Bronchial epithelial cell (primary cell): ENCODE results near the gene GRHL1. TPM values are rescaled to one million over a fixed set of nuclear protein-coding genes. Genes with fewer than 3 reads are reported as not detected.
A peak's percentile ranks its signal among the peaks of the same experiment; 100 is the strongest.

Source experiments
- DNase-seq: peaks from one replicate; pipeline ENCODE4 v3.0.0-alpha.2; 2010; ENCODE audit warnings: low read depth
- FAIRE-seq: peaks from 2 replicates; lab custom pipeline; 2011; peaks lifted over from hg19 to GRCh38; lab: Jason Lieb, UNC
- H3K27me3 ChIP-seq: 2 replicates; pipeline ENCODE4 v1.5.1; 2011; ENCODE audit warnings: low read length; ENCODE audit not compliant: control insufficient read depth, insufficient read depth
- H3K36me3 ChIP-seq: 2 replicates; pipeline ENCODE4 v1.5.1; 2011; ENCODE audit warnings: low read length; ENCODE audit not compliant: control insufficient read depth, insufficient read depth
- H3K4me3 ChIP-seq: 2 replicates; pipeline ENCODE4 v1.5.1; 2011; ENCODE audit warnings: mild to moderate bottlenecking, low read depth, low read length, control low read depth
- total RNA-seq: library from RNA; depleted of rRNA; stranded (reverse); fragments of >200 nt; gene quantifications from 2 replicates; pipeline ENCODE4 v1.2.1, GENCODE V29; 2014
- TF ChIP-seq, protein P1 (sequence below): IDR thresholded peaks from 2 replicates; pipeline ENCODE4 v1.5.1; 2011; ENCODE audit warnings: mild to moderate bottlenecking, moderate library complexity, low read length, control low read depth, inconsistent platforms; ENCODE audit not compliant: insufficient read depth, severe bottlenecking

Gene GRHL1
- total RNA-seq = 25.5 and 85.5 TPM in 2 replicates

DNA sequence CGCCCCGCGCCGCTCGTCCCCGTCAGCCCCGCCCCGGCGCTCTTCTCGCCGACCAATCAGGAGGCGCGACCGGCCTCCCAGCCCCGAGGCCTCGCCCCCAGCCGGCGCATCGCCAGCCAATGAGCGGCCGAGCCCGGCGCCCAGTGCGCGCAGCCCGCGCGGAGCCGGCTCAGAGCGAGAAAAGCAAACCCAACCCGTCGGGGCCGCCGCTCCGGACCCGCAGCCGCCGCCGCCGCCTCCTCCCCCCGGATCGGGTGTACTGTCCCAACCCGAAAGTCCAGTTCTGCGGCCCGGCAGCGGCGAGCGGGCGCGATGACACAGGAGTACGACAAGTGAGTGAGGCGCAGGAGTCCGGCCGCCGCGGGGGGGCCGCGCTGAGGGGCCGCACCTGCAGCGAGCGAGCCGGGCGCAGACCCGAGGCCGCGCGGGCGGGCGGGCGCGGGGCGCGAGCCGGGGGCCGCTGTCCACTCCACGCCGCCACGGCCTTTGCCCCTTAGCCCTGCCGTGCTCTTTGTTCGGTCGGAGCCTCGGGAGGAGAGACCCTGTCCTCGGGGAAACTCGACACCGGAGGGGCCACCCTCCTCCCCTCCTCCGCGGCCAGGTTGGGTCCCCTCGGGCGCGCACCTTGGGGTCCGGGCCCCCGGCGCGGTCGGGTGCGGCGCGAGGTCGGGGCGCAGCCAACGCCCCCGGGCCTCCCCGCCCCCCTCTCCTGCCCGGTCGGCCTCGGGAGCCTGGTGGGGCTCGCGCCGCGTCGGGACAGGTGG is at the start of gene GRHL1:
TSS of gene GRHL1 (plus strand) at position 172 of the 764 bp plus-strand sequence. CDS start at position 313, 141 bp downstream.
- DNase-seq = peak; percentile 68
- FAIRE-seq = no peak

GRCh38 chr2:9905413-9905812 is 46.1 kb upstream of the GRHL1 start:
- H3K36me3 ChIP-seq = no peaks in the 10 kb centered on the region
- H3K4me3 ChIP-seq = no peak overlapping the region
- TF ChIP-seq, protein P1, sequence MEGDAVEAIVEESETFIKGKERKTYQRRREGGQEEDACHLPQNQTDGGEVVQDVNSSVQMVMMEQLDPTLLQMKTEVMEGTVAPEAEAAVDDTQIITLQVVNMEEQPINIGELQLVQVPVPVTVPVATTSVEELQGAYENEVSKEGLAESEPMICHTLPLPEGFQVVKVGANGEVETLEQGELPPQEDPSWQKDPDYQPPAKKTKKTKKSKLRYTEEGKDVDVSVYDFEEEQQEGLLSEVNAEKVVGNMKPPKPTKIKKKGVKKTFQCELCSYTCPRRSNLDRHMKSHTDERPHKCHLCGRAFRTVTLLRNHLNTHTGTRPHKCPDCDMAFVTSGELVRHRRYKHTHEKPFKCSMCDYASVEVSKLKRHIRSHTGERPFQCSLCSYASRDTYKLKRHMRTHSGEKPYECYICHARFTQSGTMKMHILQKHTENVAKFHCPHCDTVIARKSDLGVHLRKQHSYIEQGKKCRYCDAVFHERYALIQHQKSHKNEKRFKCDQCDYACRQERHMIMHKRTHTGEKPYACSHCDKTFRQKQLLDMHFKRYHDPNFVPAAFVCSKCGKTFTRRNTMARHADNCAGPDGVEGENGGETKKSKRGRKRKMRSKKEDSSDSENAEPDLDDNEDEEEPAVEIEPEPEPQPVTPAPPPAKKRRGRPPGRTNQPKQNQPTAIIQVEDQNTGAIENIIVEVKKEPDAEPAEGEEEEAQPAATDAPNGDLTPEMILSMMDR = no peak
- no peak for FAIRE-seq
- H3K27me3 ChIP-seq = no peaks in the 10 kb centered on the region
- DNase-seq = peak; percentile 61

More for the DNA sequence above, at the start of gene GRHL1:
- H3K4me3 ChIP-seq = peak within 1 kb of the TSS; percentile 74
- peaks cover 9% of the 10 kb centered on the region for H3K36me3 ChIP-seq
- TF ChIP-seq, protein P1 = no peak
- no peaks in the 10 kb centered on the region for H3K27me3 ChIP-seq

- Histone ChIP-seq H3K27me3 (no peaks in the 10 kb centered on the region), H3K4me3 (no peak overlapping the region), H3K36me3 (no peaks in the 10 kb centered on the region)
- TF ChIP-seq, protein P1 = no peak
- FAIRE-seq = no peak
- DNase-seq = no peak
Measured at GRCh38 chr2:9907402-9907801, 44.1 kb upstream of the GRHL1 start.

- no peak for FAIRE-seq
- DNase-seq = peak; percentile 35
- Histone ChIP-seq H3K27me3 (no peaks in the 10 kb centered on the region), H3K4me3 (no peak overlapping the region), H3K36me3 (no peaks in the 10 kb centered on the region)
- TF ChIP-seq, protein P1 = no peak
Measured at GRCh38 chr2:9908639-9909038, 42.9 kb upstream of the GRHL1 start.

GRCh38 chr2:9909106-9909505 is 42.4 kb upstream of the GRHL1 start:
- DNase-seq = peak; percentile 52
- H3K36me3 ChIP-seq = no peaks in the 10 kb centered on the region

More at GRCh38 chr2:9909106-9909505, 42.4 kb upstream of the GRHL1 start:
- Histone ChIP-seq H3K4me3 (no peak overlapping the region), H3K27me3 (no peaks in the 10 kb centered on the region)
- no peak for FAIRE-seq
- TF ChIP-seq, protein P1 = no peak
